ENCODE data around the gene ACIN1. TPM values are rescaled to one million over a fixed set of nuclear protein-coding genes. Genes with fewer than 3 reads are reported as not detected.

The ACIN1 gene
- polyA plus RNA-seq, 1 experiment, result 123 TPM

GRCh38 chr14:23042162-23042965, 52.6 kb downstream of the ACIN1 start, which contains the start of gene PSMB11:
Gene PSMB11, plus strand, starts transcription at chr14:23042212. Its CDS starts 14 bp downstream, at chr14:23042226.
- DNase-seq (ENCODE audit: low read depth), result no peak
- POLR2A ChIA-PET, result no interaction called here
- CTCF ChIA-PET, result interaction anchor here (0.9 to 3.2 kb wide), 9 partner anchors 9 to 70 kb away, joined by 3 to 13 read pairs (median 4); no protein-coding TSS in a partner anchor

DNA sequence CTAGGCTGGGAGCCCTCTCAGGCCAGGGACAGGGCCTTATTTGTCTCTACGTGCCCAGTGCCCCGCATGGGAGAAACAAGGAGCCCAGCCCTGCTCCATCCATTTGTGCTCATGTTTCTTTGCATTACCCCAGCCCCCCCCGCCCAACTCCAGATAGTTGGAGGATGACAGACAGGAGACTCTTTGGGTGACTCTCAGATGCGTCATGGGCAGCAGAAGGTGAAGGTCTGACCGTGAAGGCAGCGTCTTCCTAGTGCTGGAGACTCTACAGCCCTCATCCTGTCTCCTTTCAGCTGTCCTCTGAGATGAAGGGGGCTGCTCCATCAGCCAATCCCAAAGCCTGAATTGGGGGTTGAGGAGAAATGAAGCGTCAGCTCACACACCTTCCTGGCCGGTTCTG, 53.2 kb downstream of the ACIN1 start:
- no peak for TF ChIP-seq CTCF (IDR thresholded peaks at IDR 0.05; ENCODE audit: insufficient read depth, low read depth, low read length)
- Histone ChIP-seq H3K36me3 (ENCODE audit: control insufficient read depth, insufficient read depth, low read length) (no peaks in the 10 kb centered on the region), H3K4me3 (ENCODE audit: low read depth, low read length) (no peak overlapping the region), H3K27me3 (ENCODE audit: control insufficient read depth, insufficient read depth, low read length) (no peaks in the 10 kb centered on the region)
- DNase-seq (ENCODE audit: low read depth), result no peak
- ChIA-PET CTCF (interaction anchor here (0.9 to 3.2 kb wide), 9 partner anchors 9 to 69 kb away, joined by 3 to 13 read pairs (median 4); no protein-coding TSS in a partner anchor), POLR2A (no interaction called here)

More at GRCh38 chr14:23042162-23042965, 52.6 kb downstream of the ACIN1 start, which contains the start of gene PSMB11:
- no peaks in the 10 kb centered on the region for H3K36me3 ChIP-seq (ENCODE audit: control insufficient read depth, insufficient read depth, low read length)
- H3K4me3 ChIP-seq (ENCODE audit: low read depth, low read length), result no peak within 1 kb of the TSS
- TF ChIP-seq CTCF (IDR thresholded peaks at IDR 0.05; ENCODE audit: insufficient read depth, low read depth, low read length), result no peak
- H3K27me3 ChIP-seq (ENCODE audit: control insufficient read depth, insufficient read depth, low read length), result no peaks in the 10 kb centered on the region

DNA sequence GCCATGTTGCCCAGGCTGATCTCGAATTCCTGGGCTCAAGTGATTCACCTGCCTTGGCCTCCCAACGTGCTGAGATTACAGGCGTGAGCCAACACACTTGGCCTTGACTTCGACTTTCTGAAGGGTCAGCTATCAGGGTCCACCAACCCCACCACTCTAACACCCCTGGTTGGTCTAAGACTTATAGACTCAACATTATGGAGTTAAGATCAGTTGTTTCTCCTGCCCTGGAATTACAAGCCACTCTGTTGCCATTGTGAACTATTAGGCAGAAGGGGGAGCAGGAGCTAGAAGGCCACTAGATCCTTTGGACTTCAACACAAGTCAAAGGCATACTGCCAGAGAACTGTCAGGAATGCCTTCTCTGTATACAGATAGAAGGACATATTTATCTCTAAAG, 54.8 kb downstream of the ACIN1 start:
- Histone ChIP-seq H3K36me3 (ENCODE audit: control insufficient read depth, insufficient read depth, low read length) (no peaks in the 10 kb centered on the region), H3K4me3 (ENCODE audit: low read depth, low read length) (no peak overlapping the region), H3K27me3 (ENCODE audit: control insufficient read depth, insufficient read depth, low read length) (no peaks in the 10 kb centered on the region)
- no peak for TF ChIP-seq CTCF (IDR thresholded peaks at IDR 0.05; ENCODE audit: insufficient read depth, low read depth, low read length)
- CTCF ChIA-PET, result interaction anchor here (1.1 to 1.5 kb wide), 4 partner anchors 29 to 54 kb away, joined by 3 to 7 read pairs (median 4); no protein-coding TSS in a partner anchor
- POLR2A ChIA-PET, result no interaction called here
- no peak for DNase-seq (ENCODE audit: low read depth)

GRCh38 chr14:23035303-23036144, 59.4 kb downstream of the ACIN1 start:
- no peaks in the 10 kb centered on the region for H3K27me3 ChIP-seq (ENCODE audit: control insufficient read depth, insufficient read depth, low read length)
- no peak for DNase-seq (ENCODE audit: low read depth)
- ChIA-PET POLR2A (no interaction called here), CTCF (no interaction called here)
- peaks cover 8% of the 10 kb centered on the region for H3K36me3 ChIP-seq (ENCODE audit: control insufficient read depth, insufficient read depth, low read length)
- no peak overlapping the region; the same call in 1 of the 2 replicates for H3K4me3 ChIP-seq (ENCODE audit: low read depth, low read length)
- TF ChIP-seq CTCF (IDR thresholded peaks at IDR 0.05; ENCODE audit: insufficient read depth, low read depth, low read length), result no peak

Measured in BJ (cell line).